HUES64 (cell line): ENCODE measurements around the gene ITGB2.
"Not testable (repeated sequence)": the region's sequence is repeated elsewhere in the genome, so short reads cannot be mapped to it uniquely, and the experiment has no call there.

Experiments
- H3K27ac ChIP-seq: 2 replicates; pipeline ENCODE4 v1.7.0; 2013; ENCODE audit warnings: low read depth, low read length, inconsistent platforms
- H3K27me3 ChIP-seq: 2 replicates; pipeline ENCODE4 v1.6.1; 2013; ENCODE audit warnings: mild to moderate bottlenecking, low read length; ENCODE audit not compliant: insufficient read depth
- H3K36me3 ChIP-seq: 2 replicates; pipeline ENCODE4 v1.6.1; 2013; ENCODE audit warnings: mild to moderate bottlenecking, low read length; ENCODE audit not compliant: insufficient read depth
- H3K4me1 ChIP-seq: 2 replicates; pipeline ENCODE4 v1.6.1; 2013; ENCODE audit warnings: mild to moderate bottlenecking, low read length, moderate library complexity; ENCODE audit not compliant: insufficient read depth
- H3K4me3 ChIP-seq: 2 replicates; pipeline ENCODE4 v1.5.1; 2013; ENCODE audit warnings: mild to moderate bottlenecking, low read length, moderate library complexity
- H3K9ac ChIP-seq: 2 replicates; pipeline ENCODE4 v1.6.1; 2013; ENCODE audit warnings: mild to moderate bottlenecking, low read depth, low read length
- H3K9me3 ChIP-seq: 2 replicates; pipeline ENCODE4 v1.6.1; 2013; ENCODE audit warnings: low read depth, low read length; ENCODE audit not compliant: insufficient read depth
- WGBS: fragments of 150-250, 120-280 bp; methylation state at CpG from one replicate; pipeline ENCODE4 v1.1.7; 2013; ENCODE audit warnings: missing lambda C conversion rate; 5-methylcytosine and 5-hydroxymethylcytosine counted together

The ITGB2 gene

DNA sequence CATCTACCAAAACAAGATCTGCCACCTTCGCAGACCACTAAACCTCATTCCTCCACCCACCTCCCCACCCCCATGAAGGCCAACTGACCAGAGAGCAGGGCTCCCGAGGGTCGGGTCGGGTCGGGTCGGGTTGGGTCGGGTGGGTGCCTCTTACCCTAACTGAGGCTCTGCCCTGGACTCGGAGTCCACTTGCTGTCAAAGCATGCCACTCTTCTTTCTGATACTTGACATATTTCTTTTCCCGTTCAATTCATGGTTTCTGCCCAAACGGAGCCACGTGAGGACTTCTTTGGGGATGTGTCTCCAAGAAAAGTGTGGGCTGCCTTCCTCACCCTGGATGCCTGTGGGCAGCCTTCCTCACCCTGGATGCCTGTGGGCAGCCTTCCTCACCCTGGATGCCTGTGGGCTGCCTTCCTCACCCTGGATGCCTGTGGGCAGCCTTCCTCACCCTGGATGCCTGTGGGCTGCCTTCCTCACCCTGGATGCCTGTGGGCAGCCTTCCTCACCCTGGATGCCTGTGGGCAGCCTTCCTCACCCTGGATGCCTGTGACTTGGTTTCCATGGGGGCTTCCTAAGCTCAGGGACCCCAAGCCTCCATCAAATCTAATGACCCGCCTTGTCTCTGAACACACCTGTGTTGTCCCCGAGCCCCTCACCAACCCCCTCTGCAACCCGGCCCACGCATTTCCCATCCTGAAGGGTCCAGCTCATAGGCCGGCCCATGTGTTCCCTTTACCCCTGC lies 8.0 kb upstream of the ITGB2 start:
- H3K27ac ChIP-seq, H3K4me3 ChIP-seq, H3K36me3 ChIP-seq, H3K9ac ChIP-seq, H3K9me3 ChIP-seq: not testable (repeated sequence)
- 75% methylated on average over 16 of the region's 16 CpGs for WGBS
- H3K4me1 ChIP-seq, result peaks cover 21% of the 10 kb centered on the region
- peaks cover 77% of the 10 kb centered on the region for H3K27me3 ChIP-seq

DNA sequence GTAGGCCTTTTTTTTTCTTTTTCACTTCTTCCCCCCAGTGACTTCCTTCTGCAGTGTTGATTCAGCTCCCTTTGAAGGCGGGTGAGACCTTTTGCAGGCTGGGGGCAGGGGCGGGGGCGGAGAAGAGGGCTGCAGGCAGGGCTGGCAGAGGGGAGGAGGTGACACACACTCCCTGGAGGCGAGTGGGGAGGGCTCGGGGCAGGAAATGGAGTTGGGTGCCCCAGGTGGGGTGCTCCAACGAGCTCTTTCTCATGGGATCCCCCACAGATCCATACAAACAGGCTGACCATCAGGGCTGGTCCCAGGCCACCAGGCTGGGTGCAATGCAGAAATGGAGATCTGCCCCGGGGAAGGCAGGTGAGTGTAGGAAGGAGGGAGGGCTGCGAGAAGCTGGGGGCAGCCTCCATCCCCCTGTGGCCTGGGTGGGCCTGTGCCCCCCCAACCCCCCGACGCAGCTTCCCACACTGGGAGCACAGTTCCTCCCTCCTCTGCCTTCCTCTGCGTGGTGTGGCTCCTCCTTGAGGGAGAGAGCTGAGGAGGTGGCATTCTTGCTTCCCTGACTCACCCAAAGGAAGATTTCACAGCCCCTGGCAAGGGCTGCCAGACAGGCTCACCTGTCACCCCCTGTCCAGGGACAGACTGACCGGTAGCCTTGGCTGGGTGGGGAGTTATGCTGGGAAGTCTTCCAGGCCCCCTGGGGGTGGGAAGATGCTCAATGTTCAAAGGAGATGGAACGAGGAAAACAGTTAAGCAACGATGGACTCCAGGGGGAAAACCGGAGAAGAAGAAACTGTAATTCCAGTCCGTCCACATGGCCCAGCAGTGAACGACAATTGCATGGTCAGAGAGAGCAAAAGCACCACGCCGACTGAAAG lies 7.1 kb upstream of the ITGB2 start:
- H3K36me3 ChIP-seq, result no peaks in the 10 kb centered on the region
- 24% methylated on average over 15 of the region's 19 CpGs for WGBS
- H3K9ac ChIP-seq, result no peak overlapping the region
- H3K9me3 ChIP-seq, result no peaks in the 10 kb centered on the region
- peak overlapping the region; percentile 35 for H3K4me3 ChIP-seq
- peaks cover 21% of the 10 kb centered on the region for H3K4me1 ChIP-seq
- H3K27me3 ChIP-seq, result peaks cover 73% of the 10 kb centered on the region
- H3K27ac ChIP-seq, result no peak overlapping the region

DNA sequence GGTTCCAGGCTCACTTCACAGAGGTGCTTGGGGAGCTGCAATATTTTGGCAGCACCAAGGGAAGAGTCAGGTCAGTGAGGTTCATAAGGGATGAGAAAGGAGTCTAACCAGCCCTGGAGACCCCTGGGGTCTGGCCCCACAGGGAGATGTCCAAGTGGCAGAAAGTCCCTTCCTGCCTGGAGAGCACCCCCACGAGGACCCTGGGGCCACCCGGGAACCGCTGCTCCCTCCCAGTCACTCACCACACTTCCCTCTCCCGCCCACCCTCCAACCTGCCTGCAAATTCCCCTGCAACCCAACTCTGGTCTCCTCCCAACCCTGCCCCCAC lies 6.5 kb upstream of the ITGB2 start:
- WGBS, result 7% methylated on average over 4 of the region's 4 CpGs
- Histone ChIP-seq H3K9me3 (no peaks in the 10 kb centered on the region), H3K27ac (no peak overlapping the region), H3K4me3 (no peak overlapping the region), H3K9ac (no peak overlapping the region), H3K4me1 (peaks cover 21% of the 10 kb centered on the region), H3K27me3 (peaks cover 72% of the 10 kb centered on the region), H3K36me3 (no peaks in the 10 kb centered on the region)

DNA sequence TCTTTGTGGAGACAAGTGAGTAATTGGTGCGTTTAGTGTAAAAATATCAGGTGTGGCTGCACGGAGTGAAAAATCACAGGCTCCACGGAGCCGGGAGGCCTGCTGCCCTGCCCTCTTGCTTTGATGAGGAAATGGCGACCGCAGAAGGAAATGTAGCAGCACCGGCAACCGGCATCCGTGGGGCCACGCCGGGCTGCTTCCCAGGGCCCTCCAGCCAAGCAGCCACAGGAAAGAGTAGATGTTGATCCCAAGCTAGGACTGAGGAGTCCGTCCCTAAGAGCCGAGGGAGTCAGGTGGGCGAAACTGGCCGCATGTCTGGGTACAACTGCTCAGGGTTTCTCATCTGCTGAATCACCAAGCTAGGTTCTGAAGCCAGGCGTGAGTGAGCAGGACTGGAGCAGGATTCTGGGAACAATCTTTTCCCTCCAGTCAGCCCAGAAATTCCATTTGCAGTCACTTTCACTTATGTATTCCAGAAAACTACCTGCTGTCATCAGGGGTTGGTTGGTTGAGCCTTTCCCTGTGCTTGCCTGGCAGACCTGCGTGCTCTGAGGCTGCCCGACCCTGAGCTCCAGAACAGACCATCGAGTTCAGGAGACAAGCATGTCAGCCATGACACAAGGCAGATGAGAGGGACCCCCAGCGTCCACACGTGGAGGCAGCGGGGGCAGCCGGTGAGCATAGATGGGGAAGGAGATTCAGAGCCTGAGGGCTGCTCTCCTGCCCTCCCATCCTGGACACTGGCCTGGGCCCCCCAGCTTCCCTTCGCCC lies 5.8 kb upstream of the ITGB2 start:
- Histone ChIP-seq H3K9ac (no peak overlapping the region), H3K9me3 (no peaks in the 10 kb centered on the region), H3K27ac (no peak overlapping the region), H3K4me3 (no peak overlapping the region), H3K27me3 (peaks cover 71% of the 10 kb centered on the region), H3K4me1 (peaks cover 21% of the 10 kb centered on the region), H3K36me3 (no peaks in the 10 kb centered on the region)
- 73% methylated on average over 23 of the region's 24 CpGs for WGBS

DNA sequence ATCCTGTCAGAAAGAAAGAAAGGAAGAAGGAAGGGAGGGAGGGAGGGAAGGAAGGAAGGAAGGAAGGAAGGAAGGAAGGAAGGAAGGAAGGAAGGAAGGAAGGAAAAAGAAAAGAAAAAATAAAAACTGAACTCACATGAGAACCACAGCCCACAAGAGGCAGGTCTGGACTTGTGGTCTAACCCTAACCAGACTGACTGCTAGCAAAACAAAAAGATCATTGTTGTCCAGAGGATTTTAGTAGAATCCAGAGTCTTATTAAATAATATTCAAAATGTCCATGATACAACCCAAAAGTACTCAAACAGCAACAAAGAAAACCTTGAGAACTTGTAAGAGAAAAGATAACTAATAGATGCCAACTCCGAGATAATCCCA lies 4.7 kb upstream of the ITGB2 start:
- no peak overlapping the region for H3K9ac ChIP-seq
- no peaks in the 10 kb centered on the region for H3K9me3 ChIP-seq
- H3K27me3 ChIP-seq, result peaks cover 71% of the 10 kb centered on the region
- WGBS, result 93% methylated on average over 1 of the region's 1 CpG
- no peak overlapping the region for H3K4me3 ChIP-seq
- H3K27ac ChIP-seq, result no peak overlapping the region
- peaks cover 25% of the 10 kb centered on the region for H3K4me1 ChIP-seq
- no peaks in the 10 kb centered on the region for H3K36me3 ChIP-seq

DNA sequence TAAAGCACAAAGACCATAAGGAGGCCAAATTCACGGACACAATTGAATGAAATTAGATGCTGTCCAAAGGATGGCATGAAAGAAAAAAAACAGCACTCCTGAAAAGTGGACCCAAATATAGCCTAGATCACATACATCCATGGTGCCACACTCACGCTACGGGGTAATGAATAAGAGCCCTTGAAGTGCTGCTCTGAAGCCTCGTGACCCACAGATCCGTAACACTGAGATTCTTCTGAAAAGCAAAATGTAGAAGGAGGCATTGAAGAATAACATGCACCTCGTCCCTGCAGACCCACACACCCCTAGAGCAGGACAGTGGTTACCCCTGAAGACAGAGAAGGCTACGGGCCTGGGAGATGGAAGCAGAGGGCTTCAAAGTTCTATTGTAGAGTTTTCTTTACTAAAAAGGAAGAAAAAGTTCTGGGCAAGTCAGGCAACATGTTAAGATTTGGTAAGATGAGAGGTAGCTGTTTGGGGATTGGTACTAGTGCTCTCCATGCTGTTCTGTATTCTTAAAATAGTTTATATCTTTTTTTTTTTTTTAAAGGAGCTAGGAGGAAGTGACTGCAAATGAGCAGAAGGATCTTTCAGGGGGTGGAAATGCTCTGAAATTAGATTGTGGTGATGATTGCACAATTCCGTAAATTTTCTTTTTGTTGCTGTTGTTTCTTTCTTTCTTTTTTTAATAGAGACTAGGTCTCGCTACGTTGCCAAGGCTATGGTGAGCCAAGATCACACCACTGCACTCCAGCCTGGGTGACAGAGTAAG lies 4.1 kb upstream of the ITGB2 start:
- WGBS, result 93% methylated on average over 10 of the region's 10 CpGs
- no peak overlapping the region for H3K27ac ChIP-seq

DNA sequence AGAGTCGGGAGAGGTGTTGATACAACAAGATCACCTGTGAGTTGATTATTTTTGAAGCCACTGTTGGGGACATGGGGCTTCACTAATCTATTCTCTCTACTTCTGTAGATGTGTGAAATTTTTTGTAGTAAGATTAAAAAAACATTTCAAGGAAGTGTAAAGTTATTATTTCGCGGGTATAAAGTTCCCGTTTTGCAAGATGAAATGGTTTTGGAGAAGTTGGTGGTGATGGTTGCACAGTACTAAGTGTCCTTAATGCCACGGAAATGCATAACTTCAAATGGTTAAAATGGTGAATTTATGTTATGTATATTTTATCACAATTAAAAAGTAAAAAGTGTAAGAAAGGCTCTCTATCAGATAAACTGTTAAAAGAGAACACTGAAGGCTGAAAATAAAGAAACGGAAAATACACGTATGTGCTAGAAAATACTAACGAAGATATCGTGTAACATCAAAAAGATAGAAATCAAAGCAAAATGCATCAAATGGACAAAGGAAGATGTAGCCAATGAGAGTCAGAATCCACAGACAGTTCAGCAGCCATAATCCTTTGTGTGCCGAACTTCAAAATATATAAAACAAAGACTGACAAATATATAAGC lies 2.9 kb upstream of the ITGB2 start:
- peaks cover 74% of the 10 kb centered on the region for H3K27me3 ChIP-seq

More for the DNA sequence above, 4.1 kb upstream of the ITGB2 start:
- H3K9me3 ChIP-seq, result no peaks in the 10 kb centered on the region
- H3K36me3 ChIP-seq, result no peaks in the 10 kb centered on the region
- no peak overlapping the region for H3K9ac ChIP-seq
- H3K27me3 ChIP-seq, result peaks cover 71% of the 10 kb centered on the region
- H3K4me3 ChIP-seq, result no peak overlapping the region
- H3K4me1 ChIP-seq, result peaks cover 25% of the 10 kb centered on the region

DNA sequence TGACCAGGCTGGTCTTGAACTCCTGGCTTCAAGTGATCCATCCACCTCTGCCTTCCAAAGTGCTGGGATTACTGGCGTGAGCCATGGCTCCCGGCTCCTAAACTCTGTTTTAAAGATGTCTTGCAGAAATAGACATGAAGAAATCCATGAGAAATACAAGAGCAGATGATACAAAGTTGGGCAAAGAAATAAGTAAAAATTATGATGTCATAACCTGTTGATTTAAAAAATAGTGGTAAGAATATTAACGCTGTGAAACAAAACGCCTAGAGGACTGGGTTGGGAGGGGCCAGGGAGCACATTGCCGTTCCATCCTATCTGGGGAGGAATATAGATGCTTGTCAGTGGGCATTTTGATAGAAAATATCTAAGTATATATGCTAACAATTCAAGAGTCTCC lies 1.2 kb upstream of the ITGB2 start:
- no peaks in the 10 kb centered on the region for H3K36me3 ChIP-seq
- H3K27ac ChIP-seq, result no peak overlapping the region
- no peaks in the 10 kb centered on the region for H3K9me3 ChIP-seq
- no peak overlapping the region for H3K4me3 ChIP-seq
- H3K27me3 ChIP-seq, result peaks cover 76% of the 10 kb centered on the region
- no peak overlapping the region for H3K9ac ChIP-seq
- peaks cover 12% of the 10 kb centered on the region for H3K4me1 ChIP-seq
- WGBS, result 93% methylated on average over 5 of the region's 5 CpGs

More for the DNA sequence above, 2.9 kb upstream of the ITGB2 start:
- Histone ChIP-seq H3K4me1 (peaks cover 25% of the 10 kb centered on the region), H3K4me3 (no peak overlapping the region), H3K9ac (no peak overlapping the region), H3K27ac (no peak overlapping the region), H3K36me3 (no peaks in the 10 kb centered on the region), H3K9me3 (no peaks in the 10 kb centered on the region)
- 93% methylated on average over 10 of the region's 10 CpGs for WGBS

DNA sequence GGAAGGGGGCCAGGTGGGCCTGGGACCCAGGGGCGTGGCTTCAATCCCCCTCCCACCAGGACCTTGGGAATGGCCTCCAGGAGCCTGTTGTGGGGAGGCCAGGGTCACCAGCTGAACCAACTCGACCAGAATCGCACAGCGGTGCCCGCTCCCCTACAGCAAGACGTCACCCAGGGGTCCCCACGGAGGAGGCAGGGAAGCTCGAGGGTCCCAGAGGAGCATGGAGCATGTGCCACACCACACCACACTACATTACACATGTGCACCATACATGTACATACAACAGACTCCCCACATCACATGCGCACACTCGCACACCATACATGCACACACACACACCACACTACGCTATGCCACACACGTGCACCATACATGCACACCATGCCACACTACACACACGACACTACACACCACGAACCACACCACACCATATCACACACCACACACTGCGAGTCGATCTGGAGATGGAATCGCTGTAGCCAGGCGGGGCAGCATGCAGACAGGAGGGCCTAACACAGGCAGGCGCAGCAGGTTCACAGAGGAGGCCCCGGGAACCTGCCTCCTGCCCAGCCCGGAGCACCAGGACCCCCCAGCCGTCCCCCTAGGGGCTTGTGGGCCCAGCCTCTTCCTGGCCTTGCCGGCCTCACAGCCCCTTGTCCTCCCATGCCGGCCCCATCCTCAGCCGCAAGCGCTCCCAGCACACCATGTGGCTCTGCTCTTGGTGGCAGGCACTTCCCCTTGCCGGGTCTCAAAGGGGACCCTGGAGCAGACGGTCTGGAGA lies 596 bp downstream of the ITGB2 start:
- no peaks in the 10 kb centered on the region for H3K36me3 ChIP-seq
- H3K4me1 ChIP-seq, result 0 out of 2 replicates have a peak, but pooled peaks cover 4% of the 10 kb centered on the region
- H3K9me3 ChIP-seq, result no peaks in the 10 kb centered on the region
- no peak overlapping the region for H3K27ac ChIP-seq
- H3K9ac ChIP-seq, result no peak overlapping the region
- H3K27me3 ChIP-seq, result peaks cover 67% of the 10 kb centered on the region
- 81% methylated on average over 28 of the region's 28 CpGs for WGBS
- no peak overlapping the region; the same call in 1 of the 2 replicates for H3K4me3 ChIP-seq
